ENCODE data around the gene PRIMA1.

GRCh38 chr14:93717668-93718320, 70.5 kb downstream of the PRIMA1 start:
- TF ChIP-seq CTCF (IDR thresholded peaks at IDR 0.05): no peak
- TF ChIP-seq POLR2A (IDR thresholded peaks at IDR 0.05): no peak
